ENCODE measurements around the gene ACTL8.

Gene ACTL8

DNA sequence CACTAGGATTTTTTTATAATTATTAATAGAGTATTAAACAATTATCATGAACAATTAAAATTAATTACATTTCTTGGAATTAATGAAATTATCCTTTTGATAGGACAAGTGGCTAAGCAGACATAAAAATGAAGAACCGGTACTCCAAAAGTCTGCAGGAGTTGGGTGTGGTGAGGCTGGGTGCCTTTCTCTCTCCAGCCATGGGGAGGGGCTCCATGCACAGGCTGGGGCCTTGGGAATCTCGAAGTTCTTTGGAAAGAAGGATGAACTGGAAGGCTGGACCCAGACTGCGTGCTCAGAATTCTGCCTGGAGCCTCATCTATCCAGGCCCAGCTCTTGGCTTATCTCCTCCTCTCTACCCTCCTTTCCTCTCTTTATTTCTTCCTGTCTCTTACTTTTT, 94.1 kb downstream of the ACTL8 start:
- no peak for TF ChIP-seq TAF1 (IDR thresholded peaks at IDR 0.05; ENCODE audit: borderline replicate concordance, insufficient read depth, low read length)
- TF ChIP-seq POLR2AphosphoS5 (IDR thresholded peaks at IDR 0.05; ENCODE audit: low read depth, low read length) = no peak
- no peak for TF ChIP-seq FOXP2 (optimal IDR thresholded peaks at IDR 0.05; ENCODE audit: borderline replicate concordance, extremely low read depth, extremely low read length, insufficient read depth)
- TF ChIP-seq, protein P1, sequence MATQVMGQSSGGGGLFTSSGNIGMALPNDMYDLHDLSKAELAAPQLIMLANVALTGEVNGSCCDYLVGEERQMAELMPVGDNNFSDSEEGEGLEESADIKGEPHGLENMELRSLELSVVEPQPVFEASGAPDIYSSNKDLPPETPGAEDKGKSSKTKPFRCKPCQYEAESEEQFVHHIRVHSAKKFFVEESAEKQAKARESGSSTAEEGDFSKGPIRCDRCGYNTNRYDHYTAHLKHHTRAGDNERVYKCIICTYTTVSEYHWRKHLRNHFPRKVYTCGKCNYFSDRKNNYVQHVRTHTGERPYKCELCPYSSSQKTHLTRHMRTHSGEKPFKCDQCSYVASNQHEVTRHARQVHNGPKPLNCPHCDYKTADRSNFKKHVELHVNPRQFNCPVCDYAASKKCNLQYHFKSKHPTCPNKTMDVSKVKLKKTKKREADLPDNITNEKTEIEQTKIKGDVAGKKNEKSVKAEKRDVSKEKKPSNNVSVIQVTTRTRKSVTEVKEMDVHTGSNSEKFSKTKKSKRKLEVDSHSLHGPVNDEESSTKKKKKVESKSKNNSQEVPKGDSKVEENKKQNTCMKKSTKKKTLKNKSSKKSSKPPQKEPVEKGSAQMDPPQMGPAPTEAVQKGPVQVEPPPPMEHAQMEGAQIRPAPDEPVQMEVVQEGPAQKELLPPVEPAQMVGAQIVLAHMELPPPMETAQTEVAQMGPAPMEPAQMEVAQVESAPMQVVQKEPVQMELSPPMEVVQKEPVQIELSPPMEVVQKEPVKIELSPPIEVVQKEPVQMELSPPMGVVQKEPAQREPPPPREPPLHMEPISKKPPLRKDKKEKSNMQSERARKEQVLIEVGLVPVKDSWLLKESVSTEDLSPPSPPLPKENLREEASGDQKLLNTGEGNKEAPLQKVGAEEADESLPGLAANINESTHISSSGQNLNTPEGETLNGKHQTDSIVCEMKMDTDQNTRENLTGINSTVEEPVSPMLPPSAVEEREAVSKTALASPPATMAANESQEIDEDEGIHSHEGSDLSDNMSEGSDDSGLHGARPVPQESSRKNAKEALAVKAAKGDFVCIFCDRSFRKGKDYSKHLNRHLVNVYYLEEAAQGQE (IDR thresholded peaks at IDR 0.05; ENCODE audit: insufficient read depth in 1 of 2, low read depth in 2 of 2, low read length in 2 of 2) = no peak
- TF ChIP-seq SIN3A (IDR thresholded peaks at IDR 0.05; ENCODE audit: borderline replicate concordance, insufficient read depth, low read length) = no peak

DNA sequence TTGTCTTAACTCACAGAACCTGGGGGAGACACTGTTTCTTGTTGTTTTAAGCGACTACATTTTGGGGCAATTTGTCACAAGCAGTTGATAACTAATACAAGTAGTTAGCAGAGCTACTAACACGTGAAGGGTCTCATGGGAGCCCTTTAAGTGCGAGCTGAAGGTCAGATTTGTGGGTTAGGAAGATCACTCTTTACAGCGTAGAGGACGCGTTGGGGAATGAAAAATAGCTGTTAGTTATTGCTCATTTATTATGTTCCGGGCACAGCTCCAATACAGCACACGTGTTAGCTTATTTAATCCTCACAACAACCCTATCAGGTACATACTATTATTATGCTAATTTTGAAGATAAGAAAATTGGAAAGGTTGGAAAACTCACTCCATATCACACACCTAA, 95.9 kb downstream of the ACTL8 start:
- TF ChIP-seq POLR2AphosphoS5 (IDR thresholded peaks at IDR 0.05; ENCODE audit: low read depth, low read length) (no peak), FOXP2 (optimal IDR thresholded peaks at IDR 0.05; ENCODE audit: borderline replicate concordance, extremely low read depth, extremely low read length, insufficient read depth) (no peak), SIN3A (IDR thresholded peaks at IDR 0.05; ENCODE audit: borderline replicate concordance, insufficient read depth, low read length) (no peak), TAF1 (IDR thresholded peaks at IDR 0.05; ENCODE audit: borderline replicate concordance, insufficient read depth, low read length) (no peak)
- TF ChIP-seq, protein P1 (IDR thresholded peaks at IDR 0.05; ENCODE audit: insufficient read depth in 1 of 2, low read depth in 2 of 2, low read length in 2 of 2) = no peak

DNA sequence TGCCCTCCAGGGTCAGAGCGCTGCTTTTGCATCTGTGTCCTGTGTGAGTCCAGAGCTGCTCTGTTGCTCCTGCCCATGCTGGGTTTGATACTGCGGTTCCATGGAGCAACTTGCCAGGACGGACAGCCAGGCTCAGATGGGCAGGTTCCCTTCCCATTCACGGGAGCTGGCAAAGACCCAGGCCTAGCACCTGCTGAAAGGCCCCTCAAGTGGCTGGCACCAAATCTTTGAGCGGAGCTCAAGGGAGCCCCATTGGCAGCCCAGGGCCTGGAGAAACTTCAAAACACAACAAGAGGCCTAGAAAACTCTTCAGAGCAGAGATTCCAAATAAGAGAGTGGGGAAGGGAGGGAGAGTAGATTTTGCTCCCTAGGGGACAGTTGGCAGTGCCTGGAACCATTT, 97.2 kb downstream of the ACTL8 start:
- TF ChIP-seq FOXP2 (optimal IDR thresholded peaks at IDR 0.05; ENCODE audit: borderline replicate concordance, extremely low read depth, extremely low read length, insufficient read depth) = no peak
- TF ChIP-seq, protein P1 (IDR thresholded peaks at IDR 0.05; ENCODE audit: insufficient read depth in 1 of 2, low read depth in 2 of 2, low read length in 2 of 2) = no peak
- no peak for TF ChIP-seq TAF1 (IDR thresholded peaks at IDR 0.05; ENCODE audit: borderline replicate concordance, insufficient read depth, low read length)
- no peak for TF ChIP-seq POLR2AphosphoS5 (IDR thresholded peaks at IDR 0.05; ENCODE audit: low read depth, low read length)
- no peak for TF ChIP-seq SIN3A (IDR thresholded peaks at IDR 0.05; ENCODE audit: borderline replicate concordance, insufficient read depth, low read length)

DNA sequence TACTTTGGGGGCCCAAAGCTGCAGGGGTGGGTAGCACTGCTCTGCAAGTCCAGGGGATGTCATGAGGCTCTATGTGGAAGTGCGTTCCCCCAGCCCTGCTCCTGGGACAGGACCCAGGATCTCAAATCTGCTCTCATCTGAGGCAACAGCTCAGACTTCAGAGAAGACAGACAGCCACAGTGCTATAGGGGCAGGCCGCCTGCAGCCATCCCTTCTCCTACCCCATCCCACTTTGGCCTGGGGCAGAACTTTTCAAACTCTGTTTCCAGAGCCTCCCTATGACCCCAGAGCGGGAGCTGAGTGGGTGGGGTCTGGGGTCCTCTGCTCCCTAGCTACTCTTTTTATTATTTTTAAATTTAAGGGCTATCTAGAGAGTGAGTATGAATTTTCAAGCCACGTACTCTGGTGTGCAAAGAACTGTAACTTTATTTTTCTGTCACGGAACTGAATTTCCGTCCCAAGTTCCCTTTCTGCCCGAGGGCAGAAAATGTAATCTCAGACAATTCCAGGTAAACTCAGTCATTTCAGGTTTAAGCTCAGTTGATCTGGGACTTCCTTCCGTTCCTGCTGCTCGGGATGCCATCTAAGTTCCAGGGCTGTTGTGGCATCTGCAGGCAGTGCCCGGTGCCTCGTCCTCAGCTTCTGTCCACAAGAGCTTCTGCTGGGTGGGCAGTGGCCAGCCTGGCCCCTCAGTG, 98.3 kb downstream of the ACTL8 start:
- no peak for TF ChIP-seq POLR2AphosphoS5 (IDR thresholded peaks at IDR 0.05; ENCODE audit: low read depth, low read length)
- TF ChIP-seq FOXP2 (optimal IDR thresholded peaks at IDR 0.05; ENCODE audit: borderline replicate concordance, extremely low read depth, extremely low read length, insufficient read depth) = no peak
- TF ChIP-seq SIN3A (IDR thresholded peaks at IDR 0.05; ENCODE audit: borderline replicate concordance, insufficient read depth, low read length) = no peak
- TF ChIP-seq TAF1 (IDR thresholded peaks at IDR 0.05; ENCODE audit: borderline replicate concordance, insufficient read depth, low read length) = no peak
- TF ChIP-seq, protein P1 (IDR thresholded peaks at IDR 0.05; ENCODE audit: insufficient read depth in 1 of 2, low read depth in 2 of 2, low read length in 2 of 2) = no peak

Data from PFSK-1 (cell line).